ENCODE results near the gene SCGB1C2.
"Not testable (repeated sequence)": the region's sequence is repeated elsewhere in the genome, so short reads cannot be mapped to it uniquely, and the experiment has no call there.

Gene SCGB1C2

DNA sequence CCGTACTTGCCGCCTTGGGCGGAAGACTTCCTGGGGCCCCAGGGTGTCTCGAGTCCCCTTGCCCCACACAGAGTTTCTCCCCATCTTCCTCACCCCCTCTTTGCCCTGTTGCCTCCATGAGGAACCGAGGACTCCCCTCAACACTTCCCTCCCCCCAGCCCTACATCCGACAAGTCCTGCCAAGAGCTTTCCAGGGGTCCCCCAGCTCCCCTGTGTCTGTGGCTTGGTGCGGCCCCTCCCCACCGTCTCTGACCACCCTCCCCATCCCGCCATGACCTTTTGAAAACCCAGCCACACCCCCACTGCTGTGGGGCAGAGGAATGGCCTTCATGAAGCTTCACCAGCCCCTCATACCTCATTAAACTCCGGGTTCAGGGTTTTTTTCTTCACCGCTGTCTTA, 11.4 kb downstream of the SCGB1C2 start:
- DNase-seq (ENCODE audit: low read depth in 4 of 4, low spot score in 1 of 4): no peak

DNA sequence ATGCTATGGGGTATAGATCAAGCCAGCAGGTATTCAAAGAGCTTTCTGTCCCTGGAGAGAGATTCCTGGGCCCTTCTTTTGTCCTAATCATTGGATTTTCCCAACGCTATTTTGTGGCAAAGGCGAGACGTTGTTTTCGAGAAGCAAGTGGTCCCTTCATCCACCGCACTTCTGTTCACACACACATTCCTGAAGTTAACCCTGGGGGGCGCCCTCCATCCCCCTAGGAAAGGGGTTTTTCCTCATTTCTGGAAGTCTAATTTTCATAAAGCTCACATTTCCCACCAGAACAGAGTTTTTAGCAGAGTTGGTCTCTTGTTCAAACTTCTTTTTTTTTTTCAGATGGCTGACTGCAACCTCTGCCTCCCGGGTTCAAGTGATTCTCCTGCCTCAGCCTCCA, 11.9 kb downstream of the SCGB1C2 start:
- DNase-seq (ENCODE audit: low read depth in 4 of 4, low spot score in 1 of 4): no peak

DNA sequence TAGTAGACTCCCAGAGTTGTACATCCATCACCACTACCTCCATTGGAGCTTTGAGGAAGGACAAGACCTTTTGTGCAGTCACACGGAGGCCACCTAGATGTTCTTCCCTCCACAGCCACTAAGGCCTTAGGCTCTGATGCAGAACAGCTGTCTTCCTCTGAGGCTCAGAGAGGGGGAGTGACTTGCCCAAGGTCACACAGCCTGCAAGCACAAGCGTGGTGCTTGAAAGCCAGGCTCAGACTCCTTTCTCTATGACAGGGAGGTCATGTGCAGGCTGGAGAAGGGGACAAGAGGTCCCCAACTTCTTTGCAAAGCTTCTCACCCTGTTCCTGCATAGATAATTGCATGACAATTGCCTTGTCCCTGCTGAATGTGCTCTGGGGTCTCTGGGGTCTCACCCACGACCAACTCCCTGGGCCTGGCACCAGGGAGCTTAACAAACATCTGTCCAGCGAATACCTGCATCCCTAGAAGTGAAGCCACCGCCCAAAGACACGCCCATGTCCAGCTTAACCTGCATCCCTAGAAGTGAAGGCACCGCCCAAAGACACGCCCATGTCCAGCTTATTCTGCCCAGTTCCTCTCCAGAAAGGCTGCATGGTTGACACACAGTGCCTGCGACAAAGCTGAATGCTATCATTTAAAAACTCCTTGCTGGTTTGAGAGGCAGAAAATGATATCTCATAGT, 12.7 kb downstream of the SCGB1C2 start:
- no peak for DNase-seq (ENCODE audit: low read depth in 4 of 4, low spot score in 1 of 4)

DNA sequence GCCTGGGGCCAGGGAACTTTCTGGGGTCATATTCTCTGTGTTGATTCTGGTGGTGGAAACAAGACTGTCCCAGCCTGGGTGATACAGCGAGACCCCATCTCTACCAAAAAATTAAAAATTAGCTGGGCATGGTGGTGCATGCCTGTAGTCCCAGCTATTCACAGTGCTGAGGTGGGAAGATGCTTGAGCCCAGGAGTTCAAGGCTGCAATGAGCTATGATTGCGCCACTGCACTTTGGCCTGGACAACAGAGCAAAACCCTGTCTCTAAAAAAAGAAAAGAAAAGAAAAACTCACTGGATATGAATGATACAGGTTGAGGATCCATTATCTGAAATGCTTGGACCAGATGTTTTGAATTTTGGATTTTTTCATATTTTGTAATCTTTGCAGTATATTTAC, 13.6 kb downstream of the SCGB1C2 start:
- DNase-seq (ENCODE audit: low read depth in 4 of 4, low spot score in 1 of 4): no peak

DNA sequence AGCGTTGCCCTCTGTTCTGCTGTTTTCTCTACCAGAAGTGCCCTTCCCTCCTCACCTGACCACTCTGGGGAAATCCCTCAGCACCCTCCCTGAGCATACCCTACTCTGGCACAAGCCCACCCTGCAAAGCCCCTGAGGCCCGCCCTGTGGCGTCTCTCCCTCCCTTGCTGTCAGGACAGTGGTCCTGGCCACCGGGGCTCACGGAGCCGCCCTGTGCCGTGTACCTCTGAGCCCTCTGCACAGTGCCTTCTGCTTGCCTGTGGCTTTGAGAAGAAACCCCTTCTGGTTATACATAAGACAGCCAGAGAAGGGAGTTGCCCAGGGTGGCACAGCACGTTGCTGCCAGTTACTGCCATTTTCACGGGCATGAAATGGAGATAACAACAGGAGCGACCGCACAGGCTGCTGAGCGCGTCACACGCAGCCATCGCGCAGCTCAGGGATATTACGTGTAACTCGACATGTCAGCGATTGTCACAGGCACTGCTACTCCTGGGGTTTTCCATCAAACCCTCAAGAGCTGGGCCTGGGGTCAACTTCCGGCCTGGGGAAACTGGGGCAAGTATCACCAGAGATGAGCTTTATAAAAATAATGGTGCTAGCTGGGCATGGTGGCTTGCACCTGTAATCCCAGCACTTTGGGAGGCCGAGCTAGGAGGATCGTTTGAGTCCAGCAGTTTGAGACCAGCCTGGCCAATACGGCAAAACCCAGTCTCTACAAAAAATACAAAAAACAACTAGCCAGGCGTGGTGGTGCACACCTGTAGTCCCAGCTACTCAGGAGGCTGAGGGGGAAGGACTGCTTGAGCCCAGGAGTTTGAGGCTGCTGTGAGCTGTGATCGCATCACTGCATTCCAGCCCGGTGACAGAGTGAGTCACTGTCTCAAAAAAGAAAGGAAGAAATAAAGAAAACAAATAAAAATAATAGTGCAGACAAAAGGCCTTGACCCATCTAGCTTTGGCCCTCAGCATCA, 14.8 kb downstream of the SCGB1C2 start:
- DNase-seq (ENCODE audit: low read depth in 4 of 4, low spot score in 1 of 4): no peak

DNA sequence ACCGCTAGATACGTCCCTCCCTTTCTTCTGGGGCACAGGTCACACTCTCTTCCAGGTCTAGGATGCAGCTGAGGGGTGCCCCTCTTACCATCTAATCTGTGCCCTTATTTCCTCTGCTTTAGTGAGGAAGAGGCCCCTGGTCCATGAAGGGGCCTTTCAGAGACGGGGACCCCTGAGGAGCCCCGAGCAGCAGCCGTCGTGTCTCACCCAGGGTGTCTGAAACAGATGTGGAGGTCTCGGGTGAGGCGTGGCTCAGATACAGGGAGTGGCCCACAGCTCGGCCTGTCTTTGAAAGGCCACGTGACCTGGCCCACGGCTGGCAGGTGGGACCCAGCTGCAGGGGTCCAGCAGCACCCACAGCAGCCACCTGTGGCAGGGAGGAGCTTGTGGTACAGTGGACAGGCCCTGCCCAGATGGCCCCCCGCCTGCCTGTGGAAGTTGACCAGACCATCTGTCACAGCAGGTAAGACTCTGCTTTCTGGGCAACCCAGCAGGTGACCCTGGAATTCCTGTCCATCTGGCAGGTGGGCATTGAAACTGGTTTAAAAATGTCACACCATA, 15.6 kb downstream of the SCGB1C2 start:
- no peak for DNase-seq (ENCODE audit: low read depth in 4 of 4, low spot score in 1 of 4)

DNA sequence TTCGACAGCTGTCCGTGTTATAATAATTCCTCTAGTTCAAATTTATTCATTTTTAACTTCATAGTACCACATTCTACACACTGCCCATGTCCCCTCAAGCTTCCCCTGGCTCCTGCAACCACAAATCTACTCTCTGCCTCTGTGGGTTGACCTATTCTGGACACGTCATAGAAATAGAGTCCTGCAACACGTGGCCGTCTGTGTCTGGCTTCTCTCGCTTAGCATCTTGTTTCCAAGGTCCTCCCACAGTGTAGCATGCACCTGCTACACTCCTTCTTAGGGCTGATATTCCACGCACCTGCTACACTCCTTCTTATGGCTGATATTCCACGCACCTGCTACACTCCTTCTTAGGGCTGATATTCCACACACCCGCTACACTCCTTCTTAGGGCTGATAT, 16.5 kb downstream of the SCGB1C2 start:
- DNase-seq (ENCODE audit: low read depth in 4 of 4, low spot score in 1 of 4): no peak

DNA sequence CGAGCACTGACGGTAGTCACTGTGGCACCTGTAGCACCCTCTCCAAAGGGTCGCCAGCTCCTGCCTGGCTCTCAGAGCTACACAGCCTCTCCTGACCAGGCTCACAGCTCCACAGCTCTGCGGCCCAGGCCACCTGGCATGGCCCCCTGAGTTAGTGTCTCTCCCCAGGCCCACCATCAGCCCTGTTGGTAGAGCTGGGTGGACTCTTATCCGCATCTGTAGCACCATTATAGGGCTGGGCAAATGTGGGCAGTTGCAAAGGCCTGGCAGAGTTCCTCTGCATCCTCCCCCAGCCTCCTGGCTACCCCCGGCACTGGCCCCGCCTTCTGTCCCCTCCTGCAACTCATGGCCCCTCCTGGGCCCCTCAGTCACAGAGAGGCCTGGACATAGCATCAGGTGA, 18.2 kb downstream of the SCGB1C2 start:
- DNase-seq (ENCODE audit: low read depth in 4 of 4, low spot score in 1 of 4): no peak

DNA sequence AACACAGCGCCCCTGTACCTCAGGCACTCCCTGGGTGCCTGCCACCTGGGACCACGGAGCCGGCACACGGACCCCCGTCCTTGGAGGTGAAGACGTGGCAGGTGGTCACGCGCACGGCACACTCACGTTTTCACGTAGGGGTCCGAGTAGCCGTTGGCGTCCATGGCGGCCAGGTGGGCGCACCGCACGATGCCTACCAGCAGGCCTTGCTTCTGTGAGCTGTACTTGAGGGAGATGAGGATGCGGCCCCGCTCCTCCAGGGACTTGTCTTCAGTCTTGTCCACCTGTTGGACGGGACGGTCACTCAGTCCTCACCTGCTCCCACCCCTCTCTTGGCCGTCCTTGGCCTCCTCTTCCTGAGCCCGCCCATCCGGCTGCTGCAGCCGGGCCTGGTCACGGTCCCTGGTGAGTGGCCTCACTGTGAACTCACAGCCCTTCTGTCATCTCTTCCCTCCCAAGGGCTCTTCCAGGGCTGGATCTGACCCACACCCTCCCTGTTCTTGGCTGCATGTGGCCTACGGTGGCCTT, 18.8 kb downstream of the SCGB1C2 start:
- no peak for DNase-seq (ENCODE audit: low read depth in 4 of 4, low spot score in 1 of 4)

DNA sequence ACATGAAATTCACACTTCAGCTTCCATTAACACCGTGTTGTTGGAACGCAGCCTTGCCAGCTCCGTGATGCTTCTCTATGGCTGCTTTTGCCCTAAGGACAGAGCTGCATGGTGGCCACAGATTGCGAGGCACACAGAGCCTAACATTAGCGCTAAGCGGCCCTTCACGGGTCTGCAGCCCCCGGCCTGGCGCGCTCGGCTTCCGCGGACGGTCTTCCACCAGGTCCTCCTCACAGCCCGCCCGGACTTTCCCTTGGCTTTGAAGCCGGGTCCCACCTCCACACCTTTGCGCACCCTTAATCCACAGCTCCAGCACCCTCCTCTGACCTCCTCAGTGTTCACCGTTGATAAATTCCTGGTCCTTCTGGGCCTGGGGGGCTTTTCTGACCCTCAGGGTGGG, 19.6 kb downstream of the SCGB1C2 start:
- DNase-seq (ENCODE audit: low read depth in 4 of 4, low spot score in 1 of 4): no peak

DNA sequence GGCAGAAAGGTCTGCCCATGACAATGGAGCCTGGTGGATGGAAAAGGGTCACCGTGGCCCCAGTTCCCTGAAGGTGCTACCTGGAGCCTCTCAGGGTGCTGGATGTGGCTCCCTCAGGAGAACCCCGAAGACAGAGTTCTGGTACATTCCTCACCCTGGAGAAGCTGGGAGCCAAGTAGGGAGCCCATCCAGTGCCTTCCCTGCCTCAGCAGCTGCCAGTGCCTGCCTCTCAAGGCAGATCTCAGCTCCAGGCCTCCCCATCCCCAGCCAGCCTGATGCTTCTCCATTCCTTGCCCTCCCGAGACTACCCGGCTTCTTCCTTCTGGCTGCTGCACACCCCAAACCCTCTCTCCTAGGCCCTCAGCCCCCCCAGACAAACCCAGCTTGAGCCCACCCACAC, 20.5 kb downstream of the SCGB1C2 start:
- DNase-seq (ENCODE audit: low read depth in 4 of 4, low spot score in 1 of 4): no peak

DNA sequence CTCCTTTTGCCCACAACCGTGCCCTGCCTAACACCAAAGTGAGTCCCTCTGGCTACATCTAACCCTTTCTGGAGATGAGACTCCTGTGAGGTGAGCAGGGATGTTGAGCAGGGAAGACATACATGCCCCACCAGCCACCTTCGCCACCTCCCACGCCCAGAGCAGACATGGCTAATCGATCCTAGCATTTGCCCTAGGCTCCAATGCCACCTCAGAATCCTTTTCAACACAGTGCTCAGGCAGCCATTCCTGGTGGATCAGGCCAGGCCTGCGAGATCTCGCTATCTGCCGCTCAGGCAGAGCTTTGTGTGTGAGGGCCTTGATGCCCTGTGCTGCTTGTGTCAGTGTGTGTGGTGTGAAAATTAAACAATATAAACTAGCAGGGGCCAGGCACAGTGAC, 21.0 kb downstream of the SCGB1C2 start:
- DNase-seq (ENCODE audit: low read depth in 4 of 4, low spot score in 1 of 4): no peak

DNA sequence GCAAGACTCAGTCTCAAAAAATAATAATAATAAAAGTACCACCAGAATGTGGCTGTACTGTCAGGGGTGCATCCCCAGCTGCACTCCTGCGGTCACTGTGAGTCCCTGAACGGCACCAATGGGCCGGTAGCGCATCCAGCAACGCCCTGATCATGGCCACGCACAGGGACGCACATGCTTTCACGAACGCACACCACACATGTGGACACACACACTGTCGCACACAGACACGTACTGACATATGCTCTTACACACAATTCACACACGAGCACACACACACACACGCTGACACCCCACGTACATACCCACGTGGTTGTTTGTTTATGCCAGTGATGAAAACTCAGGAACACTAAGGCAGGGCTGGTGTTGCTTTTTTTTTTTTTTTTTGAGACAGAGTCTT, 22.2 kb downstream of the SCGB1C2 start:
- no peak for DNase-seq (ENCODE audit: low read depth in 4 of 4, low spot score in 1 of 4)

DNA sequence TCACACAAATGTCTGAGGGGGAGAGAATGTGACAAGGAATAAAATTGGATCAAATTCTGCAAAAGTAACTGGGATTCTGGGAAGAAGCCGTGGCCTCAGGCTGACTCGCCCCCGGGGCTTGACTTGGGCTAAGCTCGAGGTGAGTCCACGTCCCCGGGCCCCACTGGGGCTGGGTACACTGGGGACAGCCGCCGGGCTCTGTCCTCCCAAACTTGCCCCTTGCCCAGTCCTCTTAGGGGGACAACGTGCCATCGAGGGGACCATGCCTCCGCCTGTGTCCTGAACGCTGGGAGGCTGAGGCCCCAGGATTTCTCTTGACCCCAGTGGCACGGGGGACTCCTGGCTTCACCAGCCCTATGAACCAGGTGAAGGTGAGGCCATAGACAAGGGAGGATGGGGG, 23.0 kb downstream of the SCGB1C2 start:
- DNase-seq (ENCODE audit: low read depth in 4 of 4, low spot score in 1 of 4): no peak

DNA sequence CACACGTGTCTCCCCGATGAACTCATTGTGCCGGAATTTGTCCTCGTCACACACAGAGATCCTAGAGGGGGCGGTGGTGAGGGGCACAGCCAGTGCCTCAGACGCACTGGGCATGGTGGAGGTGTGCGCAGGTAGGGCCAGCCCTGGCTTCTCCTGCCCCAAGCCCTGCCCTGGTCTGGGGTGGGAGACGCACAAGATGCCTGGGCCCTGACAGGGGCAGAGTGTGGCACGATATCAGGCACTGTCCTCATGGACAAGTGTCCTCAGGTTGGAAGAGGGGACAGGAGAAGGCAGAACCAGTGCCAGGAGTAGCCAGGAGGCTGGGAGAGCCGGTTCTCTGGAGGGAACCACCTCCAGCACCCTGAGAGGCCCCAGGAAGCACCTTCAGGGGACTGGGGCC, 24.1 kb downstream of the SCGB1C2 start:
- DNase-seq (ENCODE audit: low read depth in 4 of 4, low spot score in 1 of 4): no peak

DNA sequence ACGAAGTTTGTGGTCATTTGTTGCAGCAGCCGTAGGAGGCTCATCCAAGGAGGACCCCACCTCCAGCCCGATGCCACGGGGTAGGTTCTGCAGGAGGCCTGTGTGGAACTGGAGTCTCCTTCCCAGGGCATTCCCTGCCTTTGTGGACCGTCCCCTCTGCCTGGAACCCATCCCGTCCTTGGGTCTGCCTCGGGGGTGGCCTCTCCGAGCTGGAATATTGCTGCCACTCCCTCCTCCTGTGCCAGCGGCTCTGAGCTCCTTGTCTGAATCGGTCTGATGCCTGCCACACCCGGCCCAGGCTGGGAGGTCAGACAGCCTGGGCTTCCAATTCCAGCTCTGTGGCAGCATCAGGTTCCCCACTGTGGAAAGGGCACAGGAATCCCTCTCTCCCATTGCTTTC, 25.3 kb downstream of the SCGB1C2 start:
- DNase-seq (ENCODE audit: low read depth in 4 of 4, low spot score in 1 of 4): no peak

DNA sequence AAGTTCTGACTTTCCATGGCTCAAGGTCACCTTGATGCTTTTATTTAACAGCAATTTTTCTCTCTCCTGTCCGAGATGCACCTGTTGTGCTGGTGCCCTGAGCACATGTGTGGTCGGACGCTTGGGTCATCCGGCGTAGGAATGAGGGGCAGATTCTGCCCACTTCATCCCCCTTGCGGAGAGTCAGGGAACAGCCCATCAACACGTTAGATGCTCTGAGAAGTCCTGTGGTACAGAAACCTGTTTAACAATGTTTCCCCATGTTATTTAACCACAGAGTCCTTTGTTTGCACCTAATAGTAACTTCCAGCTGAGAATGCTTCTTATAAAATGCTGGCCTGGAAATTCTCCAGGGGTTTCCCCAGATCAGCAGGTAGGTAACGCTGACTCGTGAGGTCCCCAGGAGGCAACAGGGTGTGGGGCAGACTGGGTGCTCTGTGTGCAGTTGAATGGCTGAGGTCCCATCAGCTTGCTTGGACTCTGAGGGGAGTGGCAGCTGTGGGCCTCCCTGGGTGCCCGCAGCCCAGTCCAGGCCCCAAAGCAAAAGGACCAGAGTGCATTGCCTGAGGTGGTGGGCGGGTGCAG, 26.2 kb downstream of the SCGB1C2 start:
- DNase-seq (ENCODE audit: low read depth in 4 of 4, low spot score in 1 of 4): no peak

DNA sequence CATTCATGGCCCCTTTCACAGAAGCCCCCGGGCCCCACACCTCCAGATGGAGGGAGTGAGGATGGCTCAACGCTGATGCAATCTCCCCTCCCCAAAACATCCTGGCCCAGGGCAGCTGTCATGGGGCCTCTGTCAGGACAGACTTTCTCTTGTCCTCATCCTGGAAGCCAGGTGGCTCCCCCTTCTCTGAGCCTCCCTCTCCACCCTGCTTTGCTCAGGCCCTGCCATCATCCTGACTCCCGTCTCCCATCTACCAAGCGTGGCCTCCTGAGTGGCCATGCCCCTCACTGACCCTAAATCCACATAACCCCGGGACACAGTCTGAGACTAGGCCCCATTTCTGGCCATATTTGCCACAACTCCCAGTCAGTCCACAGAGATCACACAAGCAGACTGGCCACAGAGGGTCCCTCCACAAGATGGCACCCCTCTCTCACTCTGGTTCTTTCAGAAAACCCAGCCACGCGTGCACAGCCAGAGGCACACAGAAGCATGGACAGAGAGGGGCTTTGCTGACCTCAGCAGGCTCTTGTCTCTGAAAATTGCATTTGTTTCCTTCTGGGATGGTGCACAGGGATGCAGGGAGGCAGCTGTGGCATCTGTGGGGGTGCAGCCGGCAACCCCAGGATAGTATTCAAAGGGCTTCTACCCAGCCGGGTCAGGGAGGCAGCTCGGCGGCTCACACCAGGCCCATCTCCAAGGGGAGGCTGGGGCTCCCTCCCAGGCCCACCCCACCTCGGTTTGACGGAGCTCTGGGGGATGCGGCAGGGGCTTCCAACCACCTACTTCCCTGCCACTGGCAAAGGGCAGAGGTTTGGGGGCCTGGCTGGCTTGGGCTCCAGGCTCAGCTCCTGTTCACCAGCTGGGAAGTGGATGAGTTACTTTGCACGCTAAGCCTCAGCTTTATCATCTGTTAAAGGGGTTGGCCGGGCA, 27.2 kb downstream of the SCGB1C2 start:
- DNase-seq (ENCODE audit: low read depth in 4 of 4, low spot score in 1 of 4): no peak

DNA sequence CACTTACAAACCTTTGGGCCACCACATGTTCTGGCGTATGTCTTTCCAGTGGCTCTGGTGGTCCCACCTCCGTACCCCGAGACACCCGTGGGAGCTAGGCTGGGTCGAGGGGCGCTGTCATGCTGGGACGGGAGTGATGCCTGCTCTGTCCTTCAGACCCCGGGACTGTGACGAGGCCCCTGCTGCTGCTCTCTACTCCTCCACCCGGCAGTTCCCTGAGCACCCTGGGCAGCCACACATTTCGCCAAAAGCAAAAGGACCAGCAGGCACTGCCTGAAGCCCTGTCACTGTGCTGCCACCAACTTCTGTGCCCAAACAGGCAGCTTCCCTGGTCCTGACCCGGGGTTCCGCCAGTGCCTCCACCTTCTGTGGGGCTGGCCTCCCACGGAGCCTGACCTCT, 28.6 kb downstream of the SCGB1C2 start:
- no peak for DNase-seq (ENCODE audit: low read depth in 4 of 4, low spot score in 1 of 4)

DNA sequence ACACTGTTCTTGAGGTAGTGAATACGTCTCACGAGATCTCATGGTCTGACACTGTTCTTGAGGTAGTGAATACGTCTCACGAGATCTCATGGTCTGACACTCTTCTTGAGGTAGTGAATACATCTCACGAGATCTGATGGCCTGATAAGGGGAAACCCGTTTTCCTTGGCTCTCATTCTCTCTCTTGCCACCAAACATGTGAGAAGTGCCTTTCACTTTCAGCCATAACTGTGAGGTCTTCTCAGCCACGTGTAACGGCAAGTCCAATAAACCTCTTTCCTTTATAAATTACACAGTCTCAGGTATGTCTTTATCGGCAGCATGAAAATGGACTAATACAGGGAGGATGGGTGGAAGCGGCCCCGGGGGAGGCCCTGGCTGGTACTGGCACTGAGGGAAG, 31.2 kb downstream of the SCGB1C2 start:
- not testable (repeated sequence) for DNase-seq (ENCODE audit: low read depth in 4 of 4, low spot score in 1 of 4)
